Fibroblast of lung (primary cell): ENCODE data around the gene ASTL.

Experiments used
- CTCF ChIP-seq, 2 donors: IDR thresholded peaks in 1 of 2; conservative IDR thresholded peaks in 1 of 2; 1 replicate in 1 of 2; 2 replicates in 1 of 2; pipeline ENCODE4 v1.5.1; 2011 to 2012; ENCODE audit warnings: low read length in 2 of 2, control low read depth in 1 of 2, inconsistent platforms in 1 of 2, low read depth in 1 of 2, mild to moderate bottlenecking in 1 of 2
- EZH2 ChIP-seq: IDR thresholded peaks from 2 replicates; pipeline ENCODE4 v1.5.1; 2012; ENCODE audit warnings: low read length, control low read depth, mild to moderate bottlenecking; ENCODE audit errors: missing control alignments

GRCh38 chr2:96117701-96118588 lies 20.4 kb downstream of the ASTL start:
- TF ChIP-seq CTCF (conservative IDR thresholded peaks at IDR 0.05 in 1 of 2, IDR thresholded peaks at IDR 0.05 in 1 of 2; ENCODE audit: low read depth in 1 of 2, low read length in 2 of 2) (no peak), EZH2 (no peak)
